ENCODE measurements around the gene OVCA2.

The OVCA2 gene

GRCh38 chr17:2090804-2091534, 49.1 kb downstream of the OVCA2 start:
- Histone ChIP-seq H3F3A (ENCODE audit: insufficient read depth, low read length) (no peaks in the 10 kb centered on the region), H3K9me3 (ENCODE audit: low read length) (no peaks in the 10 kb centered on the region), H3K36me3 (ENCODE audit: insufficient read depth, low read length) (no peaks in the 10 kb centered on the region), H3K4me2 (ENCODE audit: low read length) (peak overlapping the region; percentile 71), H4K20me1 (ENCODE audit: insufficient read depth, low read length) (no peaks in the 10 kb centered on the region), H2AFZ (ENCODE audit: low read length) (no peak overlapping the region), H3K9me2 (ENCODE audit: low read depth, low read length) (no peaks in the 10 kb centered on the region), H3K27me3 (ENCODE audit: insufficient read depth, low read length) (no peaks in the 10 kb centered on the region), H3K9ac (ENCODE audit: low read length) (peak overlapping the region; percentile 50; the same call in 1 of the 2 replicates), H3K4me1 (ENCODE audit: insufficient read depth, low read length, severe bottlenecking) (peaks cover 51% of the 10 kb centered on the region), H3K4me3 (ENCODE audit: low read depth, low read length, poor library complexity, severe bottlenecking) (peak overlapping the region; percentile 53), H3K79me2 (ENCODE audit: insufficient read depth, low read length) (no peaks in the 10 kb centered on the region), H3K27ac (ENCODE audit: low read depth, low read length, poor library complexity, severe bottlenecking) (peak overlapping the region; percentile 70)
- no peak for TF ChIP-seq EZH2 (IDR thresholded peaks at IDR 0.05; ENCODE audit: borderline replicate concordance, low read length)
- TF ChIP-seq CTCF (IDR thresholded peaks at IDR 0.05; ENCODE audit: low read length), result no peak

GRCh38 chr17:2092253-2092652, 50.4 kb downstream of the OVCA2 start:
- TF ChIP-seq EZH2 (IDR thresholded peaks at IDR 0.05; ENCODE audit: borderline replicate concordance, low read length) (no peak), CTCF (IDR thresholded peaks at IDR 0.05; ENCODE audit: low read length) (no peak)
- Histone ChIP-seq H4K20me1 (ENCODE audit: insufficient read depth, low read length) (no peaks in the 10 kb centered on the region), H3K9me2 (ENCODE audit: low read depth, low read length) (no peaks in the 10 kb centered on the region), H3K9me3 (ENCODE audit: low read length) (no peaks in the 10 kb centered on the region), H3K4me3 (ENCODE audit: low read depth, low read length, poor library complexity, severe bottlenecking) (no peak overlapping the region), H2AFZ (ENCODE audit: low read length) (no peak overlapping the region), H3K27ac (ENCODE audit: low read depth, low read length, poor library complexity, severe bottlenecking) (no peak overlapping the region), H3K4me2 (ENCODE audit: low read length) (no peak overlapping the region), H3K27me3 (ENCODE audit: insufficient read depth, low read length) (no peaks in the 10 kb centered on the region), H3K9ac (ENCODE audit: low read length) (no peak overlapping the region), H3K79me2 (ENCODE audit: insufficient read depth, low read length) (no peaks in the 10 kb centered on the region), H3K4me1 (ENCODE audit: insufficient read depth, low read length, severe bottlenecking) (peaks cover 41% of the 10 kb centered on the region), H3F3A (ENCODE audit: insufficient read depth, low read length) (no peaks in the 10 kb centered on the region), H3K36me3 (ENCODE audit: insufficient read depth, low read length) (no peaks in the 10 kb centered on the region)

Data from OCI-LY1 (cell line).